ENCODE data around the gene ST6GALNAC5. TPM values are rescaled to one million over a fixed set of nuclear protein-coding genes. Genes with fewer than 3 reads are reported as not detected.

Gene ST6GALNAC5
- total and polyA plus RNA-seq, 10 of the 15 experiments (the other 5 are each of a cell fraction or from before 2014, with no cell fraction given), result under 0.01 to 1.8 (median 0.07) TPM; not detected in 6

- FAIRE-seq (no peak), DNase-seq (ENCODE audit: low read depth, low spot score) (no peak), ATAC-seq (no peak)
- H3K4me1 ChIP-seq (ENCODE audit: control insufficient read depth, insufficient read depth, low read length), result no peaks in the 10 kb centered on the region
- H3K79me2 ChIP-seq (ENCODE audit: control insufficient read depth, insufficient read depth, low read length), result no peaks in the 10 kb centered on the region
- in situ Hi-C loops (cut with MboI), result no loop called here
- H3K4me2 ChIP-seq (ENCODE audit: control insufficient read depth, insufficient read depth), result no peak overlapping the region
- 47% methylated on average over 8 of the region's 8 CpGs for WGBS (ENCODE audit: insufficient coverage, insufficient replicate concordance, low lambda C conversion rate, missing lambda C conversion rate)
- H3K36me3 ChIP-seq (ENCODE audit: control insufficient read depth in 2 of 2, insufficient read depth in 2 of 2, low read length in 1 of 2), result no peaks in the 10 kb centered on the region
- H2AFZ ChIP-seq (ENCODE audit: control insufficient read depth, low read depth, low read length), result no peak overlapping the region
- RAD21 ChIA-PET (ENCODE audit: unreplicated experiment), result no interaction called here
- no peaks in the 10 kb centered on the region for H4K20me1 ChIP-seq (ENCODE audit: control insufficient read depth, insufficient read depth)
- BruUV-seq (replicated peaks), result no TSS peak
- H3K9ac ChIP-seq (ENCODE audit: control insufficient read depth, insufficient read depth, low read length), result no peak overlapping the region
- no peaks in the 10 kb centered on the region for H3K9me3 ChIP-seq (replicated peaks; ENCODE audit: control insufficient read depth, insufficient read depth, low read length)
- CTCF ChIA-PET, result interaction anchor here (1.0 to 3.6 kb wide), 2 partner anchors 9 to 14 kb away, joined by 5 to 17 read pairs; no protein-coding TSS in a partner anchor
- no peaks in the 10 kb centered on the region for H3K27me3 ChIP-seq (replicated peaks in 1 of 2; ENCODE audit: control insufficient read depth in 2 of 2, insufficient read depth in 2 of 2, low read length in 1 of 2)
- POLR2A ChIA-PET, result interaction anchor here (1.0 kb wide), 1 partner anchor 9 kb away, joined by 8 read pairs; no protein-coding TSS in a partner anchor
- SMC1A ChIA-PET (ENCODE audit: uncharacterized antibody, unreplicated experiment), result interaction anchor here (0.7 to 2.0 kb wide), 5 partner anchors 9 to 38 kb away, joined by 3 to 11 read pairs (median 3); no protein-coding TSS in a partner anchor
- H3K4me3 ChIP-seq, result no peak overlapping the region
- no peak overlapping the region for H3K27ac ChIP-seq (ENCODE audit: control insufficient read depth, insufficient read depth)
- TF ChIP-seq SUZ12 (IDR thresholded peaks at IDR 0.05; ENCODE audit: unreplicated experiment), result no peak
- intact Hi-C loops (cut with micrococcal nuclease; ENCODE audit: unreplicated experiment), result no loop called here
Measured at GRCh38 chr1:76957961-76958360, 90.7 kb downstream of the ST6GALNAC5 start.

DNA sequence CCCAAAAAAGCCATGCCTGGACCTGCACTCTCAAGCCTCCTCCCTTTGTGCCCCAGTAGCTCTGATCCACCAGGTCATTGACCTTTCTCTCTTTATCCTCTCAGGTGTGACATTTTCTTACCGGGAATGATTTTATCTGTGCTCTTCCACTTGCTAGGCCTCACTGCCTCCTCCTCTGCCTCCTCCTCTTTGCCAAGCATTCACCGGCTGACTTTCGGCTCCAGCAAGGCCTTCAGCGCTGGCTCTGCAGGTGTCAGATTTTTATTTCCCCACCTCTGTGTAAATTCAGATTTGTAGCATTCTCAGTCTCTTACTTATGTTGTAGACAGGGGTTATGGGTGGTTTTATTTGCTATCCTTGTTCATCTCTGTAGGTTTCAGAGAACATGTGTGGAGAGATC lies 91.5 kb downstream of the ST6GALNAC5 start:
- Histone ChIP-seq H3K4me2 (ENCODE audit: control insufficient read depth, insufficient read depth) (no peak overlapping the region), H3K4me3 (no peak overlapping the region), H3K27ac (ENCODE audit: control insufficient read depth, insufficient read depth) (no peak overlapping the region), H3K9me3 (replicated peaks; ENCODE audit: control insufficient read depth, insufficient read depth, low read length) (no peaks in the 10 kb centered on the region), H3K4me1 (ENCODE audit: control insufficient read depth, insufficient read depth, low read length) (no peaks in the 10 kb centered on the region), H4K20me1 (ENCODE audit: control insufficient read depth, insufficient read depth) (no peaks in the 10 kb centered on the region), H3K9ac (ENCODE audit: control insufficient read depth, insufficient read depth, low read length) (no peak overlapping the region), H3K36me3 (ENCODE audit: control insufficient read depth in 2 of 2, insufficient read depth in 2 of 2, low read length in 1 of 2) (no peaks in the 10 kb centered on the region), H2AFZ (ENCODE audit: control insufficient read depth, low read depth, low read length) (no peak overlapping the region), H3K27me3 (replicated peaks in 1 of 2; ENCODE audit: control insufficient read depth in 2 of 2, insufficient read depth in 2 of 2, low read length in 1 of 2) (no peaks in the 10 kb centered on the region), H3K79me2 (ENCODE audit: control insufficient read depth, insufficient read depth, low read length) (no peaks in the 10 kb centered on the region)
- SMC1A ChIA-PET (ENCODE audit: uncharacterized antibody, unreplicated experiment), result interaction anchor here (1.5 to 2.0 kb wide), 3 partner anchors 9 to 19 kb away, joined by 5 to 11 read pairs (median 6); no protein-coding TSS in a partner anchor
- BruUV-seq (replicated peaks), result no TSS peak
- no peak for FAIRE-seq
- 72% methylated on average over 4 of the region's 4 CpGs for WGBS (ENCODE audit: insufficient coverage, insufficient replicate concordance, low lambda C conversion rate, missing lambda C conversion rate)
- no peak for ATAC-seq
- no peak for DNase-seq (ENCODE audit: low read depth, low spot score)
- TF ChIP-seq RUNX3 (IDR thresholded peaks at IDR 0.05; ENCODE audit: low read length) (no peak), EGR1 (IDR thresholded peaks at IDR 0.05; ENCODE audit: borderline replicate concordance in 1 of 2, low read depth in 2 of 2, low read length in 2 of 2) (no peak)
- RAD21 ChIA-PET (ENCODE audit: unreplicated experiment), result no interaction called here
- CTCF ChIA-PET, result interaction anchor here (3.6 kb wide), 1 partner anchor 10 kb away, joined by 17 read pairs; no protein-coding TSS in a partner anchor
- intact Hi-C loops (cut with micrococcal nuclease; ENCODE audit: unreplicated experiment), result no loop called here
- in situ Hi-C loops (cut with MboI), result no loop called here
- POLR2A ChIA-PET, result no interaction called here
